ENCODE results near the gene FGGY. TPM values are rescaled to one million over a fixed set of nuclear protein-coding genes. Genes with fewer than 3 reads are reported as not detected.

The FGGY gene
- total RNA-seq, 1 experiment from 2014 or later, result 17.8 TPM

- intact Hi-C loops (cut with micrococcal nuclease; ENCODE audit: unreplicated experiment), result no loop called here
- H3K9me3 ChIP-seq (ENCODE audit: insufficient read depth, low read depth), result no peaks in the 10 kb centered on the region
- DNase-seq, result no peak
- H4K20me1 ChIP-seq (ENCODE audit: insufficient read depth), result no peaks in the 10 kb centered on the region
- H3K27me3 ChIP-seq (ENCODE audit: insufficient read depth, low read depth), result no peaks in the 10 kb centered on the region
- no peaks in the 10 kb centered on the region for H3F3A ChIP-seq (ENCODE audit: insufficient read depth, low read depth)
- BruUV-seq (replicated peaks), result no TSS peak
- no peaks in the 10 kb centered on the region for H3K36me3 ChIP-seq (ENCODE audit: low read depth)
- TF ChIP-seq CTCF (conservative IDR thresholded peaks at IDR 0.05) (no peak), EZH2 (IDR thresholded peaks at IDR 0.05; ENCODE audit: low read depth) (no peak)
- no peaks in the 10 kb centered on the region for H3K4me1 ChIP-seq (replicated peaks; ENCODE audit: insufficient read depth)
- no peak overlapping the region for H2AFZ ChIP-seq
- POLR2A ChIA-PET (ENCODE audit: unreplicated experiment), result no interaction called here
- CTCF ChIA-PET, result no interaction called here
- 0 out of 2 replicates have a peak, but pooled peaks cover 4% of the 10 kb centered on the region for H3K9me2 ChIP-seq (ENCODE audit: insufficient read depth)
- H3K79me2 ChIP-seq (ENCODE audit: low read depth), result no peaks in the 10 kb centered on the region
- no peak overlapping the region for H3K4me3 ChIP-seq
- H3K27ac ChIP-seq, result no peak overlapping the region
- no peak overlapping the region for H3K4me2 ChIP-seq
These were observed 257.2 kb downstream of the FGGY start for GRCh38 chr1:59554011-59554663.

- Histone ChIP-seq H3K9me3 (ENCODE audit: insufficient read depth, low read depth) (no peaks in the 10 kb centered on the region), H3K4me2 (no peak overlapping the region), H3K27me3 (ENCODE audit: insufficient read depth, low read depth) (no peaks in the 10 kb centered on the region), H2AFZ (no peak overlapping the region), H3K79me2 (ENCODE audit: low read depth) (no peaks in the 10 kb centered on the region), H3K9me2 (ENCODE audit: insufficient read depth) (0 out of 2 replicates have a peak, but pooled peaks cover 4% of the 10 kb centered on the region), H3K36me3 (ENCODE audit: low read depth) (no peaks in the 10 kb centered on the region), H3K4me1 (replicated peaks; ENCODE audit: insufficient read depth) (no peaks in the 10 kb centered on the region), H3K27ac (no peak overlapping the region), H3F3A (ENCODE audit: insufficient read depth, low read depth) (no peaks in the 10 kb centered on the region), H4K20me1 (ENCODE audit: insufficient read depth) (no peaks in the 10 kb centered on the region), H3K4me3 (no peak overlapping the region)
- ChIA-PET CTCF (no interaction called here), POLR2A (ENCODE audit: unreplicated experiment) (no interaction called here)
- intact Hi-C loops (cut with micrococcal nuclease; ENCODE audit: unreplicated experiment), result no loop called here
- no peak for DNase-seq
- no TSS peak for BruUV-seq (replicated peaks)
- no peak for TF ChIP-seq EZH2 (IDR thresholded peaks at IDR 0.05; ENCODE audit: low read depth)
- no peak for TF ChIP-seq CTCF (conservative IDR thresholded peaks at IDR 0.05)
These were observed 257.9 kb downstream of the FGGY start for GRCh38 chr1:59554752-59555151.

- no peak overlapping the region for H3K4me2 ChIP-seq
- no peak for DNase-seq
- no peaks in the 10 kb centered on the region for H3K36me3 ChIP-seq (ENCODE audit: low read depth)
- H3K4me1 ChIP-seq (replicated peaks; ENCODE audit: insufficient read depth), result no peaks in the 10 kb centered on the region
- no peak overlapping the region for H3K27ac ChIP-seq
- no peaks in the 10 kb centered on the region for H4K20me1 ChIP-seq (ENCODE audit: insufficient read depth)
- ChIA-PET POLR2A (ENCODE audit: unreplicated experiment) (no interaction called here), CTCF (no interaction called here)
- H3K27me3 ChIP-seq (ENCODE audit: insufficient read depth, low read depth), result no peaks in the 10 kb centered on the region
- no peaks in the 10 kb centered on the region for H3K9me3 ChIP-seq (ENCODE audit: insufficient read depth, low read depth)
- no peak overlapping the region for H3K4me3 ChIP-seq
- no peaks in the 10 kb centered on the region for H3K9me2 ChIP-seq (ENCODE audit: insufficient read depth)
- intact Hi-C loops (cut with micrococcal nuclease; ENCODE audit: unreplicated experiment), result no loop called here
- no peaks in the 10 kb centered on the region for H3F3A ChIP-seq (ENCODE audit: insufficient read depth, low read depth)
- TF ChIP-seq EZH2 (IDR thresholded peaks at IDR 0.05; ENCODE audit: low read depth), result no peak
- no peak for TF ChIP-seq CTCF (conservative IDR thresholded peaks at IDR 0.05)
- no peak overlapping the region for H2AFZ ChIP-seq
- no peaks in the 10 kb centered on the region for H3K79me2 ChIP-seq (ENCODE audit: low read depth)
- no TSS peak for BruUV-seq (replicated peaks)
These were observed 259.5 kb downstream of the FGGY start for GRCh38 chr1:59556398-59556797.
